Loucy (cell line): ENCODE data around the gene CDC37L1.

Experiments used
- H2AFZ ChIP-seq: fragments of 200-600 bp; sonication (generic); 2 replicates; pipeline ENCODE4 v1.6.0; 2016; ENCODE audit warnings: antibody characterized with exemption, mild to moderate bottlenecking, low read length, moderate library complexity
- H3F3A ChIP-seq: fragments of 200-600 bp; 2 replicates; pipeline ENCODE4 v1.6.0; 2016; ENCODE audit warnings: antibody characterized with exemption, low read depth, mild to moderate bottlenecking
- H3K27me3 ChIP-seq: fragments of 200-600 bp; sonication (generic); 2 replicates; pipeline ENCODE4 v1.6.1; 2014; ENCODE audit warnings: low read length, mild to moderate bottlenecking; ENCODE audit not compliant: insufficient read depth, poor library complexity, severe bottlenecking
- H3K36me3 ChIP-seq: fragments of 200-600 bp; sonication (generic); 2 replicates; pipeline ENCODE4 v1.6.1; 2016; ENCODE audit warnings: low read length; ENCODE audit not compliant: insufficient read depth
- H3K4me1 ChIP-seq: fragments of 200-600 bp; sonication (generic); 2 replicates; pipeline ENCODE4 v1.5.1; 2014; ENCODE audit warnings: low read length, mild to moderate bottlenecking; ENCODE audit not compliant: insufficient read depth, poor library complexity, severe bottlenecking
- H3K4me2 ChIP-seq: fragments of 200-600 bp; sonication (generic); 2 replicates; pipeline ENCODE4 v1.6.0; 2014; ENCODE audit warnings: antibody characterized with exemption, low read length, low read depth, mild to moderate bottlenecking; ENCODE audit not compliant: poor library complexity, severe bottlenecking
- H3K4me3 ChIP-seq: fragments of 200-600 bp; sonication (generic); 2 replicates; pipeline ENCODE4 v1.5.1; 2014; ENCODE audit warnings: low read length, mild to moderate bottlenecking, mixed read lengths; ENCODE audit not compliant: poor library complexity, severe bottlenecking
- H3K79me2 ChIP-seq: fragments of 200-600 bp; sonication (generic); 2 replicates; pipeline ENCODE4 v1.6.1; 2014; ENCODE audit warnings: low read length; ENCODE audit not compliant: insufficient read depth
- H3K9ac ChIP-seq: fragments of 200-600 bp; sonication (generic); 2 replicates; pipeline ENCODE4 v1.6.0; 2014; ENCODE audit warnings: mild to moderate bottlenecking, low read depth, low read length, moderate library complexity; ENCODE audit not compliant: poor library complexity, severe bottlenecking
- H3K9me2 ChIP-seq: fragments of 200-600 bp; sonication (generic); replicated peaks from 2 replicates; pipeline ENCODE4 v1.6.1; 2016; ENCODE audit warnings: low read depth, low read length, mixed read lengths
- H3K9me3 ChIP-seq: fragments of 200-600 bp; sonication (generic); 2 replicates; pipeline ENCODE4 v1.6.1; 2014; ENCODE audit warnings: mild to moderate bottlenecking, antibody characterized with exemption, low read length, low read depth; ENCODE audit not compliant: insufficient read depth
- H4K20me1 ChIP-seq: fragments of 200-600 bp; sonication (generic); 2 replicates; pipeline ENCODE4 v1.6.0; 2014; ENCODE audit warnings: antibody characterized with exemption, low read length, mild to moderate bottlenecking; ENCODE audit not compliant: insufficient read depth, poor library complexity, severe bottlenecking
- EZH2phosphoT487 ChIP-seq: fragments of 200-600 bp; IDR thresholded peaks from 2 replicates; pipeline ENCODE4 v1.6.1; 2018; ENCODE audit warnings: antibody characterized with exemption, mild to moderate bottlenecking, moderate library complexity, borderline replicate concordance
- TF ChIP-seq, protein P1 (sequence below): fragments of 200-600 bp; sonication (generic); conservative IDR thresholded peaks from 2 replicates; pipeline ENCODE4 v1.5.1; 2014; ENCODE audit warnings: mild to moderate bottlenecking, antibody characterized with exemption, low read length

CDC37L1 gene

DNA sequence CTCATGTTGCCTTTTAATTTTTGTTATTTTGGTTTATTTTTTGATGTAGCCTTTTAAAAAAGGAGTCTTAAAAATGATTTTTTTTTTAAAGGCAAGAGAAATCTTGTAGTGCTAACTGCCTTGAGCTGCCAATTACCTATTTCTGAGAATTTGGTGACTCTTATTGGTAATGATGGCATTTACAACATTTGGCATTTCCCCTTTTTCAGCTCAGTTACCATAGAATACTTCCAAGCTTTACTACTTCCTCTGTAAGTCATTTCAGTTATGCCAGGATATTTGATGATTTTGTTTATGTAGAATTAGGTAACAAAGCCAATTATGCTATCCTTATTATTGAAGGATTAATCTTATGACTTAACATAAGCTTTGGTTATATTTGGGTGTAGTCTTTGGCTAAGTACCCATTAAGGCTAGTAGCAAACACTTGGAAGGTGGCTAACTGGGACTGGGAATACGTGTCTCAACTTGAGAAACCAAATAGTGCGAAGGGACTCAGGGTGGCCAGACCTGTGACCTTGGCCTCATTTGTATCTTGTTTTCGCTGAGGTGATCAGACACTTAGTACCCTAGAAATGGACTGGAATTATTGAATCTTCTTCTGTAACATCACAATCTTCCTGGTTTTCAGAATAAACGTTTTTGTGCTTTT lies 27.7 kb downstream of the CDC37L1 start:
- Histone ChIP-seq H3K9me2 (no peaks in the 10 kb centered on the region), H3K4me1 (no peaks in the 10 kb centered on the region), H3K9me3 (no peaks in the 10 kb centered on the region), H3K4me3 (no peak overlapping the region), H4K20me1 (no peaks in the 10 kb centered on the region), H3K9ac (no peak overlapping the region), H3K36me3 (peaks cover 68% of the 10 kb centered on the region), H3K4me2 (no peak overlapping the region), H3K27me3 (no peaks in the 10 kb centered on the region), H2AFZ (no peak overlapping the region), H3F3A (no peaks in the 10 kb centered on the region), H3K79me2 (no peaks in the 10 kb centered on the region)
- TF ChIP-seq, protein P1, sequence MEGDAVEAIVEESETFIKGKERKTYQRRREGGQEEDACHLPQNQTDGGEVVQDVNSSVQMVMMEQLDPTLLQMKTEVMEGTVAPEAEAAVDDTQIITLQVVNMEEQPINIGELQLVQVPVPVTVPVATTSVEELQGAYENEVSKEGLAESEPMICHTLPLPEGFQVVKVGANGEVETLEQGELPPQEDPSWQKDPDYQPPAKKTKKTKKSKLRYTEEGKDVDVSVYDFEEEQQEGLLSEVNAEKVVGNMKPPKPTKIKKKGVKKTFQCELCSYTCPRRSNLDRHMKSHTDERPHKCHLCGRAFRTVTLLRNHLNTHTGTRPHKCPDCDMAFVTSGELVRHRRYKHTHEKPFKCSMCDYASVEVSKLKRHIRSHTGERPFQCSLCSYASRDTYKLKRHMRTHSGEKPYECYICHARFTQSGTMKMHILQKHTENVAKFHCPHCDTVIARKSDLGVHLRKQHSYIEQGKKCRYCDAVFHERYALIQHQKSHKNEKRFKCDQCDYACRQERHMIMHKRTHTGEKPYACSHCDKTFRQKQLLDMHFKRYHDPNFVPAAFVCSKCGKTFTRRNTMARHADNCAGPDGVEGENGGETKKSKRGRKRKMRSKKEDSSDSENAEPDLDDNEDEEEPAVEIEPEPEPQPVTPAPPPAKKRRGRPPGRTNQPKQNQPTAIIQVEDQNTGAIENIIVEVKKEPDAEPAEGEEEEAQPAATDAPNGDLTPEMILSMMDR, result no peak
- TF ChIP-seq EZH2phosphoT487, result no peak

DNA sequence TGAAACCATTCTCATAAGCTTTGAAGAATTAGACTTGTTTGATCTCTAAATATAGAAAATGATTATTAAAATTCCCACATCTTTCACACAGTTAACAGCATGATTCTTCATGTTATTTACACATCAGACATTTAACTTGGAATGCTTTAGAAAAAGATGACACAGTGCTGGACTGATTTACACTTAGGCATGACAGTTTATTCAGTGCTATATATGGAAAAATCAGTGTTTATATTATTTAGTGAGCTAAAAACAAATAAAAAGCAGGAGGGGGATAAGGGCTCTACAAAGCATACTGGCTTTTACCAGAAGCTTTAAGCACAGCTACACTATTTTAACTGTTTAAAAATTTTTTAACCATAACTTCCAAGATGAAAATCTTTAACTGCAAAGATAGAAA lies 30.0 kb downstream of the CDC37L1 start:
- Histone ChIP-seq H3K9ac (no peak overlapping the region), H3K4me1 (no peaks in the 10 kb centered on the region), H3K4me3 (no peak overlapping the region), H3K27me3 (no peaks in the 10 kb centered on the region), H3K36me3 (peaks cover 64% of the 10 kb centered on the region), H4K20me1 (no peaks in the 10 kb centered on the region), H3K9me3 (no peaks in the 10 kb centered on the region), H3F3A (no peaks in the 10 kb centered on the region), H2AFZ (no peak overlapping the region), H3K4me2 (no peak overlapping the region), H3K9me2 (no peaks in the 10 kb centered on the region), H3K79me2 (no peaks in the 10 kb centered on the region)
- TF ChIP-seq, protein P1, result no peak
- TF ChIP-seq EZH2phosphoT487, result no peak

GRCh38 chr9:4713849-4714248 lies 34.5 kb downstream of the CDC37L1 start:
- H3K27me3 ChIP-seq, result no peaks in the 10 kb centered on the region
- no peaks in the 10 kb centered on the region for H3K79me2 ChIP-seq
- peaks cover 74% of the 10 kb centered on the region for H3K36me3 ChIP-seq
- no peaks in the 10 kb centered on the region for H3K9me3 ChIP-seq
- no peaks in the 10 kb centered on the region; the same call in 1 of the 2 replicates for H3F3A ChIP-seq
- H4K20me1 ChIP-seq, result no peaks in the 10 kb centered on the region
- TF ChIP-seq EZH2phosphoT487, result no peak
- TF ChIP-seq, protein P1, result no peak
- H3K4me2 ChIP-seq, result no peak overlapping the region
- H3K9me2 ChIP-seq, result no peaks in the 10 kb centered on the region
- no peak overlapping the region for H2AFZ ChIP-seq
- no peaks in the 10 kb centered on the region for H3K4me1 ChIP-seq
- no peak overlapping the region for H3K9ac ChIP-seq
- no peak overlapping the region for H3K4me3 ChIP-seq
